ENCODE data around the gene TBC1D21. TPM values are rescaled to one million over a fixed set of nuclear protein-coding genes. Genes with fewer than 3 reads are reported as not detected.

TBC1D21 gene
- total RNA-seq, 2 experiments from 2014 or later, result not detected

- no peak for TF ChIP-seq CTCF (IDR thresholded peaks at IDR 0.05)
- Mint-ChIP-seq H3K4me3 (no peak overlapping the region), H3K36me3 (ENCODE audit: low read depth) (no peaks in the 10 kb centered on the region), H3K27ac (no peak overlapping the region), H3K9me3 (no peaks in the 10 kb centered on the region), H3K27me3 (peaks cover 31% of the 10 kb centered on the region), H3K4me1 (ENCODE audit: low read depth) (peaks cover 18% of the 10 kb centered on the region)
- ATAC-seq (ENCODE audit: poor library complexity) (no peak), DNase-seq (no peak)
- CTCF ChIA-PET, result interaction anchor here (1.3 kb wide), 1 partner anchor 61 kb away, joined by 3 read pairs; no protein-coding TSS in a partner anchor
- POLR2A ChIA-PET, result no interaction called here
- H3K4me1 ChIP-seq (ENCODE audit: insufficient read depth, low read length), result no peaks in the 10 kb centered on the region
- H3K36me3 ChIP-seq (ENCODE audit: insufficient read depth, low read length), result no peaks in the 10 kb centered on the region
- H3K9me3 ChIP-seq (ENCODE audit: control insufficient read depth in 1 of 2, insufficient read depth in 1 of 2, low read length in 2 of 2), result no peaks in the 10 kb centered on the region
- H3K4me3 ChIP-seq (ENCODE audit: low read length), result no peak overlapping the region
- no peak overlapping the region for H3K27ac ChIP-seq (ENCODE audit: low read depth in 1 of 2, low read length in 2 of 2)
- H3K27me3 ChIP-seq (ENCODE audit: control insufficient read depth in 1 of 2, insufficient read depth in 2 of 2, low read length in 2 of 2), result peaks cover 24% of the 10 kb centered on the region in 2 experiments
- intact Hi-C loops (cut with DNase I, micrococcal nuclease), result no loop called here
Observed at GRCh38 chr15:73866481-73866880, 6.9 kb upstream of the TBC1D21 start.

- no peak for TF ChIP-seq CTCF (IDR thresholded peaks at IDR 0.05)
- intact Hi-C loops (cut with DNase I, micrococcal nuclease), result no loop called here
- no peaks in the 10 kb centered on the region for H3K4me1 ChIP-seq (ENCODE audit: insufficient read depth, low read length)
- Mint-ChIP-seq H3K27me3 (peaks cover 29% of the 10 kb centered on the region), H3K9me3 (no peaks in the 10 kb centered on the region), H3K36me3 (ENCODE audit: low read depth) (no peaks in the 10 kb centered on the region), H3K27ac (no peak overlapping the region), H3K4me3 (no peak overlapping the region), H3K4me1 (ENCODE audit: low read depth) (peaks cover 18% of the 10 kb centered on the region)
- H3K27me3 ChIP-seq (ENCODE audit: control insufficient read depth in 1 of 2, insufficient read depth in 2 of 2, low read length in 2 of 2), result peaks cover 24% of the 10 kb centered on the region in 2 experiments
- ChIA-PET POLR2A (no interaction called here), CTCF (interaction anchor here (1.3 kb wide), 1 partner anchor 61 kb away, joined by 3 read pairs; no protein-coding TSS in a partner anchor)
- no peak for DNase-seq
- no peaks in the 10 kb centered on the region for H3K36me3 ChIP-seq (ENCODE audit: insufficient read depth, low read length)
- no peak for ATAC-seq (ENCODE audit: poor library complexity)
- no peak overlapping the region for H3K27ac ChIP-seq (ENCODE audit: low read depth in 1 of 2, low read length in 2 of 2)
- no peak overlapping the region for H3K4me3 ChIP-seq (ENCODE audit: low read length)
- H3K9me3 ChIP-seq (ENCODE audit: control insufficient read depth in 1 of 2, insufficient read depth in 1 of 2, low read length in 2 of 2), result no peaks in the 10 kb centered on the region
Observed at GRCh38 chr15:73866881-73867410, 6.4 kb upstream of the TBC1D21 start.

GRCh38 chr15:73867426-73867825 lies 5.9 kb upstream of the TBC1D21 start:
- POLR2A ChIA-PET, result no interaction called here
- no peaks in the 10 kb centered on the region for H3K36me3 Mint-ChIP-seq (ENCODE audit: low read depth)
- peaks cover 30% of the 10 kb centered on the region for H3K27me3 Mint-ChIP-seq
- Histone ChIP-seq H3K4me3 (ENCODE audit: low read length) (no peak overlapping the region), H3K27ac (ENCODE audit: low read depth in 1 of 2, low read length in 2 of 2) (no peak overlapping the region), H3K9me3 (ENCODE audit: control insufficient read depth in 1 of 2, insufficient read depth in 1 of 2, low read length in 2 of 2) (no peaks in the 10 kb centered on the region), H3K27me3 (ENCODE audit: control insufficient read depth in 1 of 2, insufficient read depth in 2 of 2, low read length in 2 of 2) (peaks cover 21% of the 10 kb centered on the region in 2 experiments), H3K4me1 (ENCODE audit: insufficient read depth, low read length) (no peaks in the 10 kb centered on the region), H3K36me3 (ENCODE audit: insufficient read depth, low read length) (no peaks in the 10 kb centered on the region)
- DNase-seq (no peak), ATAC-seq (ENCODE audit: poor library complexity) (no peak)
- no peak for TF ChIP-seq CTCF (IDR thresholded peaks at IDR 0.05)
- H3K4me3 Mint-ChIP-seq, result no peak overlapping the region
- intact Hi-C loops (cut with DNase I, micrococcal nuclease), result no loop called here
- no peak overlapping the region for H3K27ac Mint-ChIP-seq
- no peaks in the 10 kb centered on the region for H3K9me3 Mint-ChIP-seq
- peaks cover 18% of the 10 kb centered on the region for H3K4me1 Mint-ChIP-seq (ENCODE audit: low read depth)
- CTCF ChIA-PET, result no interaction called here

All from CD4-positive, alpha-beta T cell (primary cell).